Right atrium auricular region (tissue), 2 donors: Measurements from ENCODE around the gene CCNJL. TPM values are rescaled to one million over a fixed set of nuclear protein-coding genes. Genes with fewer than 3 reads are reported as not detected.

Source experiments
- DNase-seq: peaks from one replicate; pipeline ENCODE4 v3.0.0-alpha.2; 2019; ENCODE audit warnings: low spot score
- H3K27ac ChIP-seq, 2 donors: fragments of 200-600 bp; sonication (generic); 1 replicate in 1 of 2; 2 replicates in 1 of 2; pipeline ENCODE4 v1.5.1; 2016 to 2019
- H3K27me3 ChIP-seq, 2 donors: fragments of 200-600 bp; sonication (generic); one replicate each; pipeline versions ENCODE4 v1.5.1 to v1.6.0; 2017 to 2019
- H3K36me3 ChIP-seq: fragments of 200-600 bp; sonication (generic); one replicate; pipeline ENCODE4 v1.5.1; 2016
- H3K4me1 ChIP-seq, 2 donors: fragments of 200-600 bp; sonication (generic); one replicate each; pipeline versions ENCODE4 v1.5.1 to v1.6.0; 2017 to 2019
- H3K4me3 ChIP-seq, 2 donors: fragments of 200-600 bp; sonication (generic); 1 replicate in 1 of 2; 2 replicates in 1 of 2; pipeline ENCODE4 v1.5.1; 2017 to 2019; ENCODE audit warnings: mild to moderate bottlenecking in 1 of 2, moderate library complexity in 1 of 2
- H3K9me3 ChIP-seq, 2 donors: fragments of 200-600 bp; sonication (generic); one replicate each; pipeline ENCODE4 v1.5.1; 2019
- CTCF ChIP-seq, 2 donors: fragments of 200-600 bp; sonication (generic); IDR thresholded peaks; one replicate each; pipeline ENCODE4 v1.5.1; 2019; ENCODE audit warnings: antibody characterized with exemption in 2 of 2
- total RNA-seq, 2 donors: library from RNA; depleted of rRNA; stranded (reverse); fragments of >200 nt; gene quantifications; one replicate each; pipeline ENCODE4 v1.1.0, GENCODE V29; 2016

The CCNJL gene
- total RNA-seq, 2 donors from 2014 or later, result 2.7 to 5.5 TPM

DNA sequence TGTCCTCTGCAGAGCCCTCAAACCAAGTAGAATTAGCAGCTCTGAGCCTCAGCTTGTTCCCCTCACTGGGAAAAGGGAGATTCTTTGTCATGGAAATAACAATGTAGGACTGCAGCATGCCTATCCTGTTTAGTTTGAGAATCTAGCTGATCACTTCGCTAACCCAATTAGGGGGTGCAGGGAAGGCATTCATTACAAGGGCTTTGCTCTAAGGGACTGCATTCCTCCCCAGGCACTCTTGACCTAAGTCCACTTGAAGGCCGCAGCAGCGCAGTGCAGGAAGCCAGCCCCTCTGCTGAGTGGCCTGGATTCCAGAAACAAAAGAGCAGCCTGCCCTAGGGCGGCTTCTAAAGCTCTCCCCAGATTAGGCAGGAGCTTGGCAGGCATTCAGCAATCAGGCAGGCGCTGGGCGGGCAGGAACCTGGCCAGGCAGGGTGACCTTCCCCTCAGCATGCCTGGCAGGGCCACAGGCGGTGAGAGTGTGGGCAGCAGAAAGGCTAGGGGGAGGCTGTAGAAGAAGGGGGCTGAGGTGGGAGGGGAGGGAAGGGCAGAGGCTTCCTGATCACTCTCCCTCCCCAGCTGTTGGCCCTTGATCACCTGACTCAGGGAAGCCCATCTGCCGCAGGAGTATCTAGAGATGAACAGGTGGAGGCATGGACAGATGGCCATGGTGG, 24.8 kb downstream of the CCNJL start:
- no peak for TF ChIP-seq CTCF (IDR thresholded peaks at IDR 0.05)
- Histone ChIP-seq H3K4me3 (no peak overlapping the region), H3K36me3 (no peaks in the 10 kb centered on the region), H3K4me1 (peaks cover 0 to 42% of the 10 kb centered on the region in 2 donors), H3K9me3 (no peaks in the 10 kb centered on the region), H3K27me3 (no peaks in the 10 kb centered on the region), H3K27ac (peak overlapping the region; percentile 65)
- DNase-seq, result peak; percentile 70

DNA sequence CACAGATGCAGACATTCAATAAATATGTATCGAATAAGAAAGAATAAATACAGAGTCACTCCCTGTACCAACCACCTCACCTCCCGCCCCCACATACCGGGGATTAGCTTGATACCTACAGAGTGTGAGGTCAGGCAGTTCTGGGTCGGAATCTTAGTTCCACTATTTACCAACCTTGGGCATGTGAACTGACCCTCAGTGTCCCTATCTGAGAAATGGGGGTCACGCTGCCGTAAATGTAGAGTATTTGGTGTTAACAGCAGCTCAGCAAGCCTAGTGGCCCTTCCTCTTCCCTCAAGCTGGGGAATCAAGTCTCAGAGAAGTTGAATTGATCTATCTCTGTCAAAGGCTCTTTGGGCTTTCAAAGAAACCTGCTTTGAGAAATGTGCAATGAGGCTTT, 25.4 kb downstream of the CCNJL start:
- no peaks in the 10 kb centered on the region for H3K9me3 ChIP-seq
- no peak overlapping the region for H3K4me3 ChIP-seq
- peaks cover 0 to 42% of the 10 kb centered on the region in 2 donors for H3K4me1 ChIP-seq
- TF ChIP-seq CTCF (IDR thresholded peaks at IDR 0.05), result no peak
- H3K27me3 ChIP-seq, result no peaks in the 10 kb centered on the region
- H3K27ac ChIP-seq, result peak overlapping the region; percentile 65
- H3K36me3 ChIP-seq, result no peaks in the 10 kb centered on the region
- no peak for DNase-seq

DNA sequence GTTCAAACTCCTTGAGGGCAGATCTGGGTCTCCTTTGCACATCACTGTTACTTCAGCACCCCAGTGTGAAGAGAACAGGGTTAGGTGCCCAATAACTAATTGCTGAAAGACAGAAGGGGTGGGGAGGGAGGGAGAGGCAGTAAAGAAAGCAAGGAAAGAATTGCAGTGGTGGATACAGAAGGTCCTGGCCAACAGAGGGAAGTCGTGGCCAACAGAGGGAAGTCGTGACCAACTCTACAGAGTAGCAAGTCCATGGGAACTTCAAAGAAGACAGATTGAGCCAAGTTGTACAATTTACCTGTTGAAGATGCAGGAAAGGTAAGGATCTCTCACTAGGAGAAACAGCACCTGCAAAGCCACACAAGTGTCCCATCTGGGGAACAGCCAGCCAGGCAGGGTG, 27.0 kb downstream of the CCNJL start:
- Histone ChIP-seq H3K36me3 (no peaks in the 10 kb centered on the region), H3K27ac (no peak overlapping the region), H3K4me1 (peaks cover 0 to 42% of the 10 kb centered on the region in 2 donors), H3K27me3 (no peaks in the 10 kb centered on the region), H3K9me3 (no peaks in the 10 kb centered on the region), H3K4me3 (no peak overlapping the region)
- TF ChIP-seq CTCF (IDR thresholded peaks at IDR 0.05), result no peak
- DNase-seq, result no peak

DNA sequence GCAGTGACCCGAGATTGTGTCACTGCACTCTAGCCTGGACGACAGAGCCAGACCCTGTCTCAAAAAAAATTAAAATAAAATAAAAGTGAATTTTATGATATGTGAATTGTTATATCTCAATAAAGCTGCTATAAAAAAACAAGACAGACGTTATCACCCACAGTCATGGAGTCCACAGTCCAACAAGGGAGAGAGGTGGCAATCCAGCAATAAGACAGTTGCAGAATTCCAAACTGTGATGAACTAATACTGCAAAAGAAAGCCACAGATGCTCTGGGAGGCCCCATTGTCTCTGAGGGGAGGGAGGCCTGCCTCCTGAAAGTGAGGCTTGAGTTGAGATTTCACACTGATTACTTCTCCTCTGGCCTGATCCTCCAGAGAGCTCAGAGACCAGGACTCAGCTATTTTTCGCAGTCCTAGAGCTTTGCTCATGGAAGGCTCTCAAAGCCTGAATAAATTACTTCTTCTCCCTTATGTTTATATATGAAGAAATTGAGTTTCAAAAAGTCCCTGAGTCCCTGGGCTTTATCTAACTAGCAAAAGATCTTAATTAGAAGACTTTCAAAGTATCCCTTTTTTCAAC, 28.0 kb downstream of the CCNJL start:
- Histone ChIP-seq H3K27ac (no peak overlapping the region), H3K4me1 (peaks cover 0 to 37% of the 10 kb centered on the region in 2 donors), H3K4me3 (no peak overlapping the region), H3K9me3 (no peaks in the 10 kb centered on the region), H3K36me3 (peaks cover 3% of the 10 kb centered on the region), H3K27me3 (no peaks in the 10 kb centered on the region)
- no peak for TF ChIP-seq CTCF (IDR thresholded peaks at IDR 0.05)
- DNase-seq, result no peak

DNA sequence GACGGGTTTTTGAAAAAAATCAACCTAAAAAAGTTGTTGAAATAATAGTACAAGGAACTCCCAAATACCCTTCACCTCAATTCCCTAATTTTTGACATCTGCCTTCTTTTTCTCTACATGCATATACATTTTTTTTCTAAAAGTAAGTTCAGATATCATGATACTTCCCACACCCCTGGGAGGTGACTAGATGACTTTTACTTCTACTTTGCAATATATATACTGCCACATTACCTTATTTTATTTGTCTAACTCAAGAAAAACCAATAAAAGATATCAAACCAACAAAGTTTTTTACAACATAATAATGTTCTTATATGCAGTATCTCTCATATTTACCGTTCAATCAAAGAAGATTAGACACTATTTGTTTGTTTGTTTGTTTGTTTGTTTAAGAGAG, 31.1 kb downstream of the CCNJL start:
- Histone ChIP-seq H3K36me3 (peaks cover 13% of the 10 kb centered on the region), H3K27ac (no peak overlapping the region), H3K9me3 (no peaks in the 10 kb centered on the region), H3K4me1 (peaks cover 0 to 9% of the 10 kb centered on the region in 2 donors), H3K4me3 (no peak overlapping the region), H3K27me3 (no peaks in the 10 kb centered on the region)
- no peak for DNase-seq
- no peak for TF ChIP-seq CTCF (IDR thresholded peaks at IDR 0.05)
